ENCODE measurements around the gene RAP1GAP2. TPM values are rescaled to one million over a fixed set of nuclear protein-coding genes. Genes with fewer than 3 reads are reported as not detected.

RAP1GAP2 gene
- total and polyA plus RNA-seq, 11 donors, result 13.5 to 44.1 (median 34.3) TPM

GRCh38 chr17:2878751-2879254 is 82.6 kb downstream of the RAP1GAP2 start:
- Histone ChIP-seq H3K4me3 (no peak overlapping the region), H3K27ac (no peak overlapping the region), H3K4me1 (peaks cover 0 to 20% (median 4%) of the 10 kb centered on the region in 12 donors), H3K27me3 (no peaks in the 10 kb centered on the region), H3K9me3 (no peaks in the 10 kb centered on the region), H3K36me3 (no peaks in the 10 kb centered on the region)
- WGBS, 4 donors, result 91 to 94% (median 92%) methylated on average over 12 to 16 of the region's 16 CpGs
- TF ChIP-seq CTCF (IDR thresholded peaks at IDR 0.05), result no peak
- TF ChIP-seq POLR2A (IDR thresholded peaks at IDR 0.05), result no peak
- no peak for DNase-seq
- ATAC-seq, result peak in 1 of 4 donors; percentile 16
- intact Hi-C loops (cut with DNase I), result no loop called here

- Histone ChIP-seq H3K4me3 (no peak overlapping the region), H3K27me3 (no peaks in the 10 kb centered on the region), H3K4me1 (peaks cover 0 to 14% (median 5%) of the 10 kb centered on the region in 12 donors), H3K9me3 (no peaks in the 10 kb centered on the region), H3K27ac (no peak overlapping the region), H3K36me3 (no peaks in the 10 kb centered on the region)
- TF ChIP-seq POLR2A (IDR thresholded peaks at IDR 0.05) (no peak), CTCF (IDR thresholded peaks at IDR 0.05) (no peak)
- DNase-seq (no peak), ATAC-seq (no peak)
- 70 to 78% (median 71%) methylated on average over 8 of the region's 8 CpGs for WGBS, 4 donors
- intact Hi-C loops (cut with DNase I), result no loop called here
These were observed 83.8 kb downstream of the RAP1GAP2 start for GRCh38 chr17:2880050-2880449.

- Histone ChIP-seq H3K9me3 (no peaks in the 10 kb centered on the region), H3K4me1 (peaks cover 0 to 14% (median 5%) of the 10 kb centered on the region in 12 donors), H3K36me3 (no peaks in the 10 kb centered on the region), H3K27me3 (no peaks in the 10 kb centered on the region), H3K27ac (no peak overlapping the region), H3K4me3 (no peak overlapping the region)
- no peak for ATAC-seq
- 92 to 94% (median 93%) methylated on average over 5 of the region's 5 CpGs for WGBS, 4 donors
- intact Hi-C loops (cut with DNase I), result no loop called here
- DNase-seq, result no peak
- no peak for TF ChIP-seq POLR2A (IDR thresholded peaks at IDR 0.05)
- TF ChIP-seq CTCF (IDR thresholded peaks at IDR 0.05), result no peak
These were observed 85.1 kb downstream of the RAP1GAP2 start for GRCh38 chr17:2881295-2881694.

GRCh38 chr17:2883544-2884213 is 87.4 kb downstream of the RAP1GAP2 start:
- DNase-seq, result peak in 4 of 5 donors; percentile 45 to 66 (median 55)

More at GRCh38 chr17:2883544-2884213, 87.4 kb downstream of the RAP1GAP2 start:
- peak overlapping the region in 9 of 12 donors; percentile 11 to 71 (median 46) for H3K27ac ChIP-seq
- H3K4me3 ChIP-seq, result no peak overlapping the region
- no peaks in the 10 kb centered on the region for H3K9me3 ChIP-seq
- H3K36me3 ChIP-seq, result no peaks in the 10 kb centered on the region
- peak; percentile 80 to 90 (median 86) for ATAC-seq
- no peak for TF ChIP-seq CTCF (IDR thresholded peaks at IDR 0.05)
- TF ChIP-seq POLR2A (IDR thresholded peaks at IDR 0.05), result no peak
- peaks cover 0 to 14% (median 5%) of the 10 kb centered on the region in 12 donors for H3K4me1 ChIP-seq
- no peaks in the 10 kb centered on the region for H3K27me3 ChIP-seq
- 48 to 60% (median 55%) methylated on average over 10 of the region's 10 CpGs for WGBS, 4 donors
- intact Hi-C loops (cut with DNase I), result no loop called here

Data from heart left ventricle (tissue), 16 donors.